Measurements from ENCODE around the gene UBAP2L. TPM values are rescaled to one million over a fixed set of nuclear protein-coding genes. Genes with fewer than 3 reads are reported as not detected.

Gene UBAP2L
- total and polyA plus RNA-seq, 9 donors, result 45.5 to 172 (median 133) TPM

DNA sequence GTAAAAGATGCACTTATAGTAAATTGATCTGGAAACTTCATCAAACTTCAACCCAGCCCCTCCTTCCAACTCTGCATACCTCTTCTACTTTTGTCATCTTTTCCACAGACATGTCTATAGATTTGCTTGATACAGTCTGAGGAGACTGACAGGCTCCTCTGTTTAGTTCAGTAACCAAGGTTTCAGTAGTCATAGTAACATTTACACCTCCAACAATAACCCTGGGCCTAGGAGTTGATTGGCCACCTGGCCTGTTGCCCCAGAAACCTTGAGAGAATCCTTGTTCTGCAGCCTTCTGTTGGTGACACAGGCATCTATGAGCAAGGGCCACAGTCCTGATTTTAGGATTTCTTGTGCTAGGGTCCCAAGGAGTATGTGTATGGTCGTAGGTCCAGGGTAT is 14.6 kb upstream of the UBAP2L start, which contains the start of gene CFAP141:
Gene CFAP141, minus strand, starts transcription at position 138 of the 400 bp plus-strand sequence. Its CDS starts 26 bp downstream, at position 112.
- intact Hi-C loops (cut with DNase I), result no loop called here
- no peak for DNase-seq

GRCh38 chr1:154207262-154207661 is 13.5 kb upstream of the UBAP2L start:
- Histone ChIP-seq H3K4me1 (ENCODE audit: insufficient read depth) (no peaks in the 10 kb centered on the region), H3K27me3 (no peaks in the 10 kb centered on the region), H3K27ac (no peak overlapping the region), H3K9me3 (no peaks in the 10 kb centered on the region), H3K4me3 (no peak overlapping the region), H3K36me3 (no peaks in the 10 kb centered on the region)
- TF ChIP-seq EP300 (IDR thresholded peaks at IDR 0.05) (no peak), POLR2A (IDR thresholded peaks at IDR 0.05) (no peak), CTCF (IDR thresholded peaks at IDR 0.05) (no peak)
- intact Hi-C loops (cut with DNase I), result no loop called here
- no peak for DNase-seq
- WGBS, 3 donors, result 73 to 75% (median 75%) methylated on average over 9 of the region's 9 CpGs

More for the DNA sequence above, 14.6 kb upstream of the UBAP2L start, which contains the start of gene CFAP141:
- Histone ChIP-seq H3K4me1 (ENCODE audit: insufficient read depth) (no peaks in the 10 kb centered on the region), H3K36me3 (no peaks in the 10 kb centered on the region), H3K27me3 (no peaks in the 10 kb centered on the region), H3K4me3 (no peak within 1 kb of the TSS), H3K9me3 (no peaks in the 10 kb centered on the region), H3K27ac (no peak within 1 kb of the TSS)
- no peak for TF ChIP-seq POLR2A (IDR thresholded peaks at IDR 0.05)
- TF ChIP-seq EP300 (IDR thresholded peaks at IDR 0.05), result no peak
- TF ChIP-seq CTCF (IDR thresholded peaks at IDR 0.05), result no peak
- 81 to 84% (median 83%) methylated on average over 1 of the region's 1 CpG for WGBS, 3 donors

GRCh38 chr1:154208677-154209388 is 11.9 kb upstream of the UBAP2L start:
- DNase-seq, result no peak
- WGBS, 3 donors, result 79 to 84% (median 81%) methylated on average over 5 of the region's 5 CpGs
- Histone ChIP-seq H3K27me3 (no peaks in the 10 kb centered on the region), H3K27ac (no peak overlapping the region), H3K4me1 (ENCODE audit: insufficient read depth) (no peaks in the 10 kb centered on the region), H3K36me3 (no peaks in the 10 kb centered on the region), H3K9me3 (no peaks in the 10 kb centered on the region), H3K4me3 (no peak overlapping the region)
- TF ChIP-seq EP300 (IDR thresholded peaks at IDR 0.05), result no peak
- no peak for TF ChIP-seq CTCF (IDR thresholded peaks at IDR 0.05)
- intact Hi-C loops (cut with DNase I), result no loop called here

DNA sequence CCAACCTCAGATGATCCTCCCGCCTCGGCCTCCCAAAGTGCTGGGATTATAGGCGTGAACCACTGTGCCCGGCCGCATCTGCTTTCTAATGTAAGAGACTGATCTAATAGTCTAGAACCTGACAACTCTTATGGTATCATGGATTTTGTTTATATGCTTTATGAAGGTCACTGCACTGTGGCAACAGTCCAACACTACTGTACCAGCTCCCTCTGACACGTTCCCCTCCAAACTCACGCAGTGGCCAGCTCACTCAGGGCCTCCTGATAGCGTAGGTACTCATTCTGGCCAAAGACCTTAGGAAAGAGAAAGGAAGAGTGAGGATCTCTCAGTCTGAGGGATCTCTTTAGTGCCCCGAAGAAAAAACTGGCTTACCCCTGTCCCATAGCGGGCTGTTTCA is 8.7 kb upstream of the UBAP2L start:
- H3K27me3 ChIP-seq, result no peaks in the 10 kb centered on the region
- intact Hi-C loops (cut with DNase I), result no loop called here
- no peak overlapping the region for H3K27ac ChIP-seq
- no peak for DNase-seq
- H3K4me3 ChIP-seq, result no peak overlapping the region
- no peaks in the 10 kb centered on the region for H3K9me3 ChIP-seq
- TF ChIP-seq CTCF (IDR thresholded peaks at IDR 0.05), result no peak
- TF ChIP-seq EP300 (IDR thresholded peaks at IDR 0.05), result no peak
- TF ChIP-seq POLR2A (IDR thresholded peaks at IDR 0.05), result no peak
- no peaks in the 10 kb centered on the region for H3K36me3 ChIP-seq
- H3K4me1 ChIP-seq (ENCODE audit: insufficient read depth), result no peaks in the 10 kb centered on the region
- WGBS, 3 donors, result 87 to 91% (median 89%) methylated on average over 10 of the region's 10 CpGs
